Neuronal stem cell (in vitro differentiated cells): ENCODE measurements around the gene C18orf63.
A peak's percentile ranks its signal among the peaks of the same experiment; 100 is the strongest.

Source experiments
- DNase-seq: peaks from one replicate; pipeline ENCODE4 v3.0.0-alpha.2; 2013; ENCODE audit warnings: low spot score
- H2AFZ ChIP-seq: one replicate; pipeline ENCODE4 v1.6.1; 2013; ENCODE audit warnings: mild to moderate bottlenecking, low read length, inconsistent platforms
- H2AK5ac ChIP-seq: 2 replicates; pipeline ENCODE4 v1.6.1; 2013; ENCODE audit warnings: low read depth, mild to moderate bottlenecking, inconsistent platforms, low read length, moderate library complexity, mixed read lengths
- H2BK120ac ChIP-seq: 2 replicates; pipeline ENCODE4 v1.6.1; 2013; ENCODE audit warnings: low read depth, mild to moderate bottlenecking, inconsistent platforms, low read length, moderate library complexity, mixed read lengths
- H2BK12ac ChIP-seq: one replicate; pipeline ENCODE4 v1.6.1; 2013; ENCODE audit warnings: low read length, inconsistent platforms
- H2BK15ac ChIP-seq: 2 replicates; pipeline ENCODE4 v1.6.1; 2013; ENCODE audit warnings: mild to moderate bottlenecking, low read length, inconsistent platforms, mixed read lengths
- H2BK5ac ChIP-seq: one replicate; pipeline ENCODE4 v1.6.1; 2013; ENCODE audit warnings: inconsistent platforms, mild to moderate bottlenecking, low read length, moderate library complexity
- H3K14ac ChIP-seq: one replicate; pipeline ENCODE4 v1.6.1; 2013; ENCODE audit warnings: low read length, inconsistent platforms
- H3K18ac ChIP-seq: 2 replicates; pipeline ENCODE4 v1.6.1; 2013; ENCODE audit warnings: low read length, inconsistent platforms
- H3K23ac ChIP-seq: 2 replicates; pipeline ENCODE4 v1.6.1; 2013; ENCODE audit warnings: low read depth, mild to moderate bottlenecking, mixed read lengths, low read length, inconsistent platforms; ENCODE audit not compliant: poor library complexity
- H3K27ac ChIP-seq: replicated peaks from 3 replicates; pipeline ENCODE4 v1.5.1; 2013; ENCODE audit warnings: low read length, inconsistent platforms
- H3K27me3 ChIP-seq, 3 experiments: 2 replicates each; pipeline ENCODE4 v1.6.1; 2013; ENCODE audit warnings: low read length in 3 of 3, mild to moderate bottlenecking in 2 of 3, inconsistent platforms in 1 of 3, low read depth in 1 of 3, mixed read lengths in 1 of 3, moderate library complexity in 1 of 3; ENCODE audit not compliant: control insufficient read depth in 3 of 3, insufficient read depth in 3 of 3
- H3K36me3 ChIP-seq, 2 donors: replicated peaks in 1 of 2; 2 replicates each; pipeline ENCODE4 v1.6.1; 2013; ENCODE audit warnings: low read length in 2 of 2; ENCODE audit not compliant: control insufficient read depth in 2 of 2, insufficient read depth in 2 of 2
- H3K4ac ChIP-seq: 2 replicates; pipeline ENCODE4 v1.6.1; 2013; ENCODE audit warnings: inconsistent platforms, mild to moderate bottlenecking, low read length, moderate library complexity
- H3K4me1 ChIP-seq, 2 donors: 1 replicate in 1 of 2; 2 replicates in 1 of 2; pipeline ENCODE4 v1.6.1; 2013; ENCODE audit warnings: low read length in 2 of 2, low read depth in 1 of 2; ENCODE audit not compliant: control insufficient read depth in 2 of 2, insufficient read depth in 1 of 2
- H3K4me2 ChIP-seq: one replicate; pipeline ENCODE4 v1.6.1; 2013; ENCODE audit warnings: mild to moderate bottlenecking, low read length, inconsistent platforms; ENCODE audit not compliant: insufficient read depth, poor library complexity, severe bottlenecking
- H3K4me3 ChIP-seq, 2 donors: 2 replicates each; pipeline ENCODE4 v1.5.1; 2013; ENCODE audit warnings: low read length in 2 of 2, mild to moderate bottlenecking in 2 of 2, inconsistent platforms in 1 of 2, moderate library complexity in 1 of 2
- H3K79me1 ChIP-seq: one replicate; pipeline ENCODE4 v1.6.1; 2013; ENCODE audit warnings: low read depth, mild to moderate bottlenecking, inconsistent platforms, low read length, moderate library complexity
- H3K9ac ChIP-seq: one replicate; pipeline ENCODE4 v1.6.1; 2013; ENCODE audit warnings: mild to moderate bottlenecking, low read depth, low read length, inconsistent platforms; ENCODE audit not compliant: poor library complexity
- H3K9me3 ChIP-seq, 2 donors: replicated peaks in 1 of 2; 2 replicates each; pipeline versions ENCODE3 to v1.6.1; 2013; ENCODE audit warnings: low read length in 2 of 2, mild to moderate bottlenecking in 2 of 2, inconsistent platforms in 1 of 2, low read depth in 1 of 2, mixed read lengths in 1 of 2, moderate library complexity in 1 of 2; ENCODE audit not compliant: control insufficient read depth in 2 of 2, insufficient read depth in 1 of 2
- H4K8ac ChIP-seq: one replicate; pipeline ENCODE4 v1.6.1; 2013; ENCODE audit warnings: low read depth, mild to moderate bottlenecking, inconsistent platforms, low read length, moderate library complexity
- H4K91ac ChIP-seq: one replicate; pipeline ENCODE4 v1.6.1; 2013; ENCODE audit warnings: low read length, low read depth, mild to moderate bottlenecking, inconsistent platforms; ENCODE audit not compliant: poor library complexity
- WGBS, 2 donors: extraction: QIAGEN DNeasy Blood & Tissue Kit; methylation state at CpG; one replicate each; pipeline ENCODE4 v1.1.7; 2013; ENCODE audit warnings: missing lambda C conversion rate in 2 of 2, mixed read lengths in 1 of 2; ENCODE audit not compliant: insufficient read length in 2 of 2, insufficient replicate concordance in 1 of 2; ENCODE audit errors: extremely low coverage in 2 of 2; 5-methylcytosine and 5-hydroxymethylcytosine counted together

Gene C18orf63

GRCh38 chr18:74387383-74387782, 71.7 kb downstream of the C18orf63 start:
- Histone ChIP-seq H3K14ac (no peak overlapping the region), H2BK12ac (no peak overlapping the region), H2BK15ac (no peak overlapping the region), H3K4me1 (peaks cover 0 to 4% of the 10 kb centered on the region in 2 donors), H3K79me1 (no peaks in the 10 kb centered on the region), H3K9ac (no peak overlapping the region), H4K8ac (no peak overlapping the region), H2BK120ac (no peak overlapping the region), H3K36me3 (no peaks in the 10 kb centered on the region), H2AFZ (no peak overlapping the region), H3K27me3 (peaks cover 0 to 4% (median 0%) of the 10 kb centered on the region in 3 experiments), H3K18ac (no peak overlapping the region), H2BK5ac (no peak overlapping the region), H3K4me2 (no peak overlapping the region), H2AK5ac (no peak overlapping the region), H3K27ac (no peak overlapping the region), H3K23ac (no peak overlapping the region), H3K9me3 (peaks cover 0 to 3% of the 10 kb centered on the region in 2 donors), H3K4ac (no peak overlapping the region), H3K4me3 (no peak overlapping the region), H4K91ac (no peak overlapping the region)
- WGBS, 2 donors: no CpG with 5 or more reads among the region's 6 CpGs
- no peak for DNase-seq

- no peak overlapping the region for H4K91ac ChIP-seq
- H3K4me3 ChIP-seq: no peak overlapping the region
- no peak overlapping the region for H2AK5ac ChIP-seq
- peaks cover 0 to 4% of the 10 kb centered on the region in 2 donors for H3K4me1 ChIP-seq
- H4K8ac ChIP-seq: peak overlapping the region; percentile 33
- no peak overlapping the region for H2BK15ac ChIP-seq
- H2BK120ac ChIP-seq: no peak overlapping the region
- no peaks in the 10 kb centered on the region for H3K36me3 ChIP-seq
- no peak for DNase-seq
- no peak overlapping the region for H3K9ac ChIP-seq
- H2BK5ac ChIP-seq: no peak overlapping the region
- H3K79me1 ChIP-seq: no peaks in the 10 kb centered on the region
- H3K27ac ChIP-seq: no peak overlapping the region
- H3K9me3 ChIP-seq: no peaks in the 10 kb centered on the region
- H3K18ac ChIP-seq: no peak overlapping the region
- no peak overlapping the region for H2BK12ac ChIP-seq
- H3K27me3 ChIP-seq: peaks cover 0 to 7% (median 0%) of the 10 kb centered on the region in 3 experiments
- no peak overlapping the region for H3K14ac ChIP-seq
- no peak overlapping the region for H3K23ac ChIP-seq
- H3K4me2 ChIP-seq: no peak overlapping the region
- H2AFZ ChIP-seq: no peak overlapping the region
- H3K4ac ChIP-seq: no peak overlapping the region
- no CpG with 5 or more reads among the region's 1 CpG for WGBS, 2 donors
These were observed 72.6 kb downstream of the C18orf63 start for GRCh38 chr18:74388227-74388626.

GRCh38 chr18:74389171-74389927, 73.7 kb downstream of the C18orf63 start:
- Histone ChIP-seq H3K4me3 (no peak overlapping the region), H2AK5ac (peak overlapping the region; percentile 60), H2BK12ac (no peak overlapping the region), H2BK120ac (no peak overlapping the region), H2BK5ac (no peak overlapping the region), H3K27ac (no peak overlapping the region), H3K23ac (no peak overlapping the region), H3K9me3 (no peaks in the 10 kb centered on the region), H3K36me3 (no peaks in the 10 kb centered on the region), H2AFZ (no peak overlapping the region), H3K9ac (no peak overlapping the region), H3K4me2 (no peak overlapping the region), H3K4ac (no peak overlapping the region), H4K8ac (no peak overlapping the region), H3K27me3 (peaks cover 0 to 18% (median 0%) of the 10 kb centered on the region in 3 experiments), H2BK15ac (no peak overlapping the region), H3K4me1 (peaks cover 0 to 4% of the 10 kb centered on the region in 2 donors), H3K14ac (no peak overlapping the region), H3K79me1 (no peaks in the 10 kb centered on the region), H4K91ac (no peak overlapping the region), H3K18ac (no peak overlapping the region)
- DNase-seq: no peak
- no CpG with 5 or more reads among the region's 6 CpGs for WGBS, 2 donors

- DNase-seq: no peak
- Histone ChIP-seq H2BK12ac (no peak overlapping the region), H3K23ac (no peak overlapping the region), H3K4me2 (no peak overlapping the region), H3K9me3 (no peaks in the 10 kb centered on the region), H4K8ac (no peak overlapping the region), H3K27ac (no peak overlapping the region), H2BK5ac (no peak overlapping the region), H3K36me3 (no peaks in the 10 kb centered on the region), H3K4me3 (no peak overlapping the region), H3K18ac (peak overlapping the region; percentile 25), H2BK120ac (no peak overlapping the region), H3K79me1 (no peaks in the 10 kb centered on the region), H3K4ac (no peak overlapping the region), H2AFZ (no peak overlapping the region), H3K4me1 (peaks cover 0 to 4% of the 10 kb centered on the region in 2 donors), H3K14ac (no peak overlapping the region), H3K27me3 (peaks cover 0 to 18% (median 0%) of the 10 kb centered on the region in 3 experiments), H4K91ac (no peak overlapping the region), H2BK15ac (no peak overlapping the region), H2AK5ac (no peak overlapping the region), H3K9ac (no peak overlapping the region)
- WGBS, 2 donors: no CpG with 5 or more reads among the region's 20 CpGs
These were observed 74.4 kb downstream of the C18orf63 start for GRCh38 chr18:74389991-74390390.
